ENCODE data around the gene SMIM33.

DNA sequence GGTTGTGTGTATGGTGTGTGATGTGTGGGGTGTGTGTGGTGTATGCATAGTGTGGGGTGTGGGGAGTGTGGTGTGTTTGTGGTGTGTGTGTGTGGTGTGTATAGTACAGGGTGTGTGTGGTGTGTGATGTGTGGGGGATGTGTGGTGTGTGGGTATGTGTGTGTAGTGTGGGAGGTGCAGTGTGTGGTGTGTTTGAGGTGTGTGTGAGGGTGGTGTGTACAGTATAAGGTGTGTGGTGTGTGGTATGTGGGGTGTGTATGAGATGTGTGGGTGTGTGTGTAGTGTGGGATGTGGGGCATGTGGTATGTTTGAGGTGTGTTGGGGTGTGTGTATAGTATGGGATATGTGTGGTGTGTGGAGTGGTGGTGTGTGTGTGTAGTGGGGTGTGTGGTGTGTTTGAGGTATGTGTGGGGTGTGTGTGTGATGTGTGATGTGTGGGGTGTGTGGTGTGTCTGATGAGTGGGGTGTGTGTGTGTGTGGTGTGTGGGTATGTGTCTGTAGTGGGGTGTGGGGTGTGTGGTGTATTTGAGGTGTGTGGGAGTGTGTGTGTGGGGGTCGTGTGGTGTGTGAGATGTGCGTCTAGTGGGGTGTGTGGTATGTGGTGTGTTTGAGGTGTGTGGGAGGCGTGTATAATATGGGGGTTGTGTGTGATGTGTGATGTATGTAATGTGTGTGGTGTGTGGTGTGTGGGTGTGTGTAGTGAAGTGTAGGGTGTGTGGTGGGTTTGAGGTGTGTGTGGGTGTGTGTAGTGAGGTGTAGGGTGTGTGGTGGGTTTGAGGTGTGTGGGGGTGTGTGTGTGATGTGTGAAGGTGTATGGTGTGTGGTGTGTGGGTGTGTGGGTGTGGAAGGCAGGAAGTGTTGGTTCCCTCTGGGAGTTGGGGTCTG lies 16.9 kb upstream of the SMIM33 start:
- no peak for TF ChIP-seq POLR2A (IDR thresholded peaks at IDR 0.05)
- TF ChIP-seq, protein P1, sequence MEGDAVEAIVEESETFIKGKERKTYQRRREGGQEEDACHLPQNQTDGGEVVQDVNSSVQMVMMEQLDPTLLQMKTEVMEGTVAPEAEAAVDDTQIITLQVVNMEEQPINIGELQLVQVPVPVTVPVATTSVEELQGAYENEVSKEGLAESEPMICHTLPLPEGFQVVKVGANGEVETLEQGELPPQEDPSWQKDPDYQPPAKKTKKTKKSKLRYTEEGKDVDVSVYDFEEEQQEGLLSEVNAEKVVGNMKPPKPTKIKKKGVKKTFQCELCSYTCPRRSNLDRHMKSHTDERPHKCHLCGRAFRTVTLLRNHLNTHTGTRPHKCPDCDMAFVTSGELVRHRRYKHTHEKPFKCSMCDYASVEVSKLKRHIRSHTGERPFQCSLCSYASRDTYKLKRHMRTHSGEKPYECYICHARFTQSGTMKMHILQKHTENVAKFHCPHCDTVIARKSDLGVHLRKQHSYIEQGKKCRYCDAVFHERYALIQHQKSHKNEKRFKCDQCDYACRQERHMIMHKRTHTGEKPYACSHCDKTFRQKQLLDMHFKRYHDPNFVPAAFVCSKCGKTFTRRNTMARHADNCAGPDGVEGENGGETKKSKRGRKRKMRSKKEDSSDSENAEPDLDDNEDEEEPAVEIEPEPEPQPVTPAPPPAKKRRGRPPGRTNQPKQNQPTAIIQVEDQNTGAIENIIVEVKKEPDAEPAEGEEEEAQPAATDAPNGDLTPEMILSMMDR (IDR thresholded peaks at IDR 0.05), result no peak
- TF ChIP-seq POLR2AphosphoS5 (IDR thresholded peaks at IDR 0.05), result no peak
- no peak for TF ChIP-seq EP300 (IDR thresholded peaks at IDR 0.05; ENCODE audit: low read depth)
